ENCODE data around the gene ADAMTS20.
A peak's percentile ranks its signal among the peaks of the same experiment; 100 is the strongest.
"Not testable (repeated sequence)": the region's sequence is repeated elsewhere in the genome, so short reads cannot be mapped to it uniquely, and the experiment has no call there.

Gene ADAMTS20

GRCh38 chr12:43462741-43463140 is 89.3 kb downstream of the ADAMTS20 start:
- DNase-seq (ENCODE audit: low spot score) = no peak

- DNase-seq (ENCODE audit: low spot score) = no peak
Measured at GRCh38 chr12:43462080-43462479, 89.9 kb downstream of the ADAMTS20 start.

GRCh38 chr12:43459285-43459684 is 92.7 kb downstream of the ADAMTS20 start:
- no peak for DNase-seq (ENCODE audit: low spot score)

- no peak for DNase-seq (ENCODE audit: low spot score)
Measured at GRCh38 chr12:43453761-43454160, 98.2 kb downstream of the ADAMTS20 start.

- DNase-seq (ENCODE audit: low spot score) = peak; percentile 43
Measured at GRCh38 chr12:43444940-43445564, 107.0 kb downstream of the ADAMTS20 start.

GRCh38 chr12:43436597-43436996 is 115.4 kb downstream of the ADAMTS20 start:
- no peak for DNase-seq (ENCODE audit: low spot score)

- DNase-seq (ENCODE audit: low spot score) = no peak
Measured at GRCh38 chr12:43434614-43435013, 117.4 kb downstream of the ADAMTS20 start.

- no peak for DNase-seq (ENCODE audit: low spot score)
Measured at GRCh38 chr12:43428088-43428600, 123.9 kb downstream of the ADAMTS20 start.

- no peak for DNase-seq (ENCODE audit: low spot score)
Measured at GRCh38 chr12:43425361-43425760, 126.6 kb downstream of the ADAMTS20 start.

- DNase-seq (ENCODE audit: low spot score) = no peak
Measured at GRCh38 chr12:43416981-43417380, 135.0 kb downstream of the ADAMTS20 start.

- DNase-seq (ENCODE audit: low spot score) = no peak
Measured at GRCh38 chr12:43407816-43408645, 144.0 kb downstream of the ADAMTS20 start.

- DNase-seq (ENCODE audit: low spot score) = no peak
Measured at GRCh38 chr12:43406801-43407200, 145.2 kb downstream of the ADAMTS20 start.

GRCh38 chr12:43402436-43402835 is 149.6 kb downstream of the ADAMTS20 start:
- no peak for DNase-seq (ENCODE audit: low spot score)

- DNase-seq (ENCODE audit: low spot score) = no peak
Measured at GRCh38 chr12:43401096-43401495, 150.9 kb downstream of the ADAMTS20 start.

GRCh38 chr12:43396671-43397070 is 155.3 kb downstream of the ADAMTS20 start:
- no peak for DNase-seq (ENCODE audit: low spot score)

- DNase-seq (ENCODE audit: low spot score) = no peak
Measured at GRCh38 chr12:43392116-43392515, 159.9 kb downstream of the ADAMTS20 start.

GRCh38 chr12:43381879-43382278 is 170.1 kb downstream of the ADAMTS20 start:
- DNase-seq (ENCODE audit: low spot score) = no peak

- no peak for DNase-seq (ENCODE audit: low spot score)
Measured at GRCh38 chr12:43378448-43378847, 173.6 kb downstream of the ADAMTS20 start.

- DNase-seq (ENCODE audit: low spot score) = no peak
Measured at GRCh38 chr12:43370263-43370662, 181.7 kb downstream of the ADAMTS20 start.

GRCh38 chr12:43362910-43363694 is 188.9 kb downstream of the ADAMTS20 start:
- no peak for DNase-seq (ENCODE audit: low spot score)

- no peak for DNase-seq (ENCODE audit: low spot score)
Measured at GRCh38 chr12:43361031-43361710, 190.8 kb downstream of the ADAMTS20 start.

- not testable (repeated sequence) for DNase-seq (ENCODE audit: low spot score)
Measured at GRCh38 chr12:43360001-43360400, 192.0 kb downstream of the ADAMTS20 start.
